ENCODE data around the gene DCLK2. TPM values are rescaled to one million over a fixed set of nuclear protein-coding genes. Genes with fewer than 3 reads are reported as not detected.

The DCLK2 gene
- total and polyA plus RNA-seq, 2 donors (not counting 1 experiment from before 2014, with no cell fraction given): 0.91 to 3.3 TPM

GRCh38 chr4:150061086-150061776 lies 17.0 kb upstream of the DCLK2 start:
- H3K27me3 Mint-ChIP-seq: peaks cover 18% of the 10 kb centered on the region
- H3K4me1 ChIP-seq (ENCODE audit: control insufficient read depth in 2 of 2, insufficient read depth in 2 of 2, low read length in 2 of 2): no peaks in the 10 kb centered on the region
- H3K4me2 ChIP-seq (replicated peaks; ENCODE audit: low read depth, low read length, poor library complexity, severe bottlenecking): no peak overlapping the region
- H3K4me3 ChIP-seq (ENCODE audit: control extremely low read depth in 1 of 5, extremely low read depth in 1 of 5, insufficient read depth in 1 of 5, low read depth in 2 of 5, low read length in 4 of 5): no peak overlapping the region
- DNase-seq (no peak), ATAC-seq (ENCODE audit: low read depth) (no peak)
- TF ChIP-seq CTCF (IDR thresholded peaks at IDR 0.05): no peak
- no peak for TF ChIP-seq EZH2 (IDR thresholded peaks at IDR 0.05; ENCODE audit: borderline replicate concordance, insufficient read depth, low read depth, low read length, poor library complexity, severe bottlenecking)
- no peak overlapping the region for H3K9ac ChIP-seq (ENCODE audit: low read length)
- no peak overlapping the region for H3K27ac Mint-ChIP-seq
- H4K20me1 ChIP-seq (ENCODE audit: control insufficient read depth, insufficient read depth, low read length, poor library complexity, severe bottlenecking): no peaks in the 10 kb centered on the region
- no peak overlapping the region for H2AFZ ChIP-seq (ENCODE audit: insufficient read depth, low read depth, low read length, poor library complexity, severe bottlenecking)
- no peaks in the 10 kb centered on the region for H3K27me3 ChIP-seq (replicated peaks in 1 of 4; ENCODE audit: control extremely low read depth in 1 of 4, control insufficient read depth in 3 of 4, insufficient read depth in 4 of 4, low read length in 3 of 4)
- WGBS (ENCODE audit: insufficient coverage): no CpG with 5 or more reads among the region's 1 CpG
- H3K9me3 ChIP-seq (ENCODE audit: control extremely low read depth in 1 of 3, control insufficient read depth in 2 of 3, insufficient read depth in 1 of 3, low read length in 2 of 3): peaks cover 0 to 2% (median 0%) of the 10 kb centered on the region in 3 donors
- ChIA-PET CTCF (no interaction called here), POLR2A (no interaction called here)
- H3K79me2 ChIP-seq (ENCODE audit: control insufficient read depth, insufficient read depth, low read length): no peaks in the 10 kb centered on the region
- H3K9me3 Mint-ChIP-seq (ENCODE audit: insufficient read depth): no peaks in the 10 kb centered on the region
- no peaks in the 10 kb centered on the region for H3K4me1 Mint-ChIP-seq
- intact Hi-C loops (cut with micrococcal nuclease): no loop called here
- H3K4me3 Mint-ChIP-seq: no peak overlapping the region
- H3K36me3 ChIP-seq (replicated peaks in 1 of 2; ENCODE audit: control extremely low read depth in 1 of 2, control insufficient read depth in 1 of 2, extremely low read depth in 1 of 2, insufficient read depth in 2 of 2, low read length in 1 of 2): no peaks in the 10 kb centered on the region
- no peak overlapping the region for H3K27ac ChIP-seq (ENCODE audit: low read length in 2 of 2)

GRCh38 chr4:150063128-150063527 lies 15.1 kb upstream of the DCLK2 start:
- POLR2A ChIA-PET: no interaction called here
- Mint-ChIP-seq H3K27ac (no peak overlapping the region), H3K9me3 (ENCODE audit: insufficient read depth) (no peaks in the 10 kb centered on the region), H3K4me1 (no peaks in the 10 kb centered on the region), H3K4me3 (no peak overlapping the region), H3K27me3 (peaks cover 30% of the 10 kb centered on the region)
- CTCF ChIA-PET: no interaction called here
- DNase-seq (no peak), ATAC-seq (ENCODE audit: low read depth) (no peak)
- Histone ChIP-seq H2AFZ (ENCODE audit: insufficient read depth, low read depth, low read length, poor library complexity, severe bottlenecking) (no peak overlapping the region), H3K4me1 (ENCODE audit: control insufficient read depth in 2 of 2, insufficient read depth in 2 of 2, low read length in 2 of 2) (no peaks in the 10 kb centered on the region), H3K27me3 (replicated peaks in 1 of 4; ENCODE audit: control extremely low read depth in 1 of 4, control insufficient read depth in 3 of 4, insufficient read depth in 4 of 4, low read length in 3 of 4) (no peaks in the 10 kb centered on the region), H3K36me3 (replicated peaks in 1 of 2; ENCODE audit: control extremely low read depth in 1 of 2, control insufficient read depth in 1 of 2, extremely low read depth in 1 of 2, insufficient read depth in 2 of 2, low read length in 1 of 2) (no peaks in the 10 kb centered on the region), H3K4me2 (replicated peaks; ENCODE audit: low read depth, low read length, poor library complexity, severe bottlenecking) (no peak overlapping the region), H3K4me3 (ENCODE audit: control extremely low read depth in 1 of 5, extremely low read depth in 1 of 5, insufficient read depth in 1 of 5, low read depth in 2 of 5, low read length in 4 of 5) (no peak overlapping the region), H3K9me3 (ENCODE audit: control extremely low read depth in 1 of 3, control insufficient read depth in 2 of 3, insufficient read depth in 1 of 3, low read length in 2 of 3) (peaks cover 0 to under 1% (median 0%) of the 10 kb centered on the region in 3 donors), H3K9ac (ENCODE audit: low read length) (no peak overlapping the region), H3K79me2 (ENCODE audit: control insufficient read depth, insufficient read depth, low read length) (no peaks in the 10 kb centered on the region), H3K27ac (ENCODE audit: low read length in 2 of 2) (no peak overlapping the region), H4K20me1 (ENCODE audit: control insufficient read depth, insufficient read depth, low read length, poor library complexity, severe bottlenecking) (no peaks in the 10 kb centered on the region)
- intact Hi-C loops (cut with micrococcal nuclease): no loop called here
- no peak for TF ChIP-seq CTCF (IDR thresholded peaks at IDR 0.05)
- no peak for TF ChIP-seq EZH2 (IDR thresholded peaks at IDR 0.05; ENCODE audit: borderline replicate concordance, insufficient read depth, low read depth, low read length, poor library complexity, severe bottlenecking)
